DMS153 (cell line): ENCODE measurements around the gene TEX264.

Experiments
- DNase-seq: peaks from one replicate; lab custom pipeline; 2025; lab: John Stamatoyannopoulos, UW

The TEX264 gene

GRCh38 chr3:51692980-51693395 lies 21.9 kb downstream of the TEX264 start:
- no peak for DNase-seq

- DNase-seq = no peak
Measured at GRCh38 chr3:51696954-51697353, 25.9 kb downstream of the TEX264 start.

DNA sequence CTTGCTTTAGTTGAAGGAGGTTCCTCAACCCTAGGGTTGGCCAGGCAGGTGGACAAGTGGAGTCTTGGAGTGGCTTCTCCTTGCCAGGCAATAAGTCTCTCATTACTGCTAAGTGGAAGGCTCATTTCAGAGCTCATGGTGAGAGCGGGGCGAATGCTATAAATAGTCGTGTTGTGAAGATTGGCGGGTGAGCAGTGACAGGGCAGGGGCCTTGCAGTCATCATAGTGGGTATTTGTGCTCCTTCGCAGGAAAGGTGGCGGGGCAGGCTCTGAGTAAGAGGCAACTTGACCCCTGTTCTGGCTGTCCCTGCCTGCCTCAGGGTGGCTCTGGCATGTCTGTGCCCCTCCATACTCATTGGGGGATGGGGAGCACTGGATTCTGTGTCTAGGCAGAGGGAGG lies 27.2 kb downstream of the TEX264 start:
- DNase-seq = no peak

DNA sequence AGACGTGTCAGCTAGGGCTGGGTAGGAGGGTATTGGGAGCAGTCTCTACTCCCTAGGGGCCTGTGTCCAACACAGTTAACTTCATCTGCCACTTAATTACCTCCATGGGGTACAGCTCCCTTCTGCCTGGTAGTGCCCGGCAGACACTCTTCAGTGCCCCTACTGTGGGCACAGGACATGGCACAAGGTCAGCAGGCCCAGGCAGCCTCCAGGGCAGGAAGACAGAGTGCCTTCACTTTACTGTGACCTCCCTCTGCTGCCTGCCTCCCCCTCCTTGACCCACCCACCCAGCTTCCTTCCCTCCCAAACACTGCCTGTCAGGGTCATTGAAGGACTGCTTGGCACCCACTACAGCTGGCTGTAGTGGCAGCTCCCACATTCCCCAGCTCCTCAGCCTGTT lies 29.4 kb downstream of the TEX264 start:
- no peak for DNase-seq

GRCh38 chr3:51702156-51702555 lies 31.1 kb downstream of the TEX264 start:
- no peak for DNase-seq

GRCh38 chr3:51703068-51703760 lies 32.2 kb downstream of the TEX264 start:
- no peak for DNase-seq

GRCh38 chr3:51703761-51704510 lies 32.9 kb downstream of the TEX264 start:
- no peak for DNase-seq

GRCh38 chr3:51704511-51704950 lies 33.5 kb downstream of the TEX264 start:
- no peak for DNase-seq

- DNase-seq = no peak
Measured at GRCh38 chr3:51705276-51706020, 34.4 kb downstream of the TEX264 start.

DNA sequence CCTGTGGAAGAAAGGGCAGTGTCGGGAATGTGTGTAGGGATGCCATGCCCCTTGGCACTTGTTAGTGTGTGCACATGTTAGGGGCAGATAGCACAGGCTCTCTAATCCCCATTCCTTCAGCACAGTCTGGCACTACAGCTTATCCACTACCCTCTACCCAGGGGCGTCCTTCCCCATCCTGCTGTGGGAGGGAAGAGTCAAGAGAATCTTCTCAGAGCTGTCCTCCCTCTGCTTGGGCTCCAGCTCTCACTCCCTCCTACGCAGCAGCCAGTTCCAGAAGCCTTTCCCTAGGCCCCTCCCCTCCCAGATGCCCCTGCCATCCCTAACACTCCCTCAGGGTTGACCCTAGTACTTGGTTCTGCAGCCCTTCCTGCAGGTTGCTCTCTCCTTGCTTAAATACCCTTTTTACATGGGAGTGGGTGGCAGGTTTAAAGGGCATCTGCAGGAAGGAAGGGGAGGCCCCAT lies 35.0 kb downstream of the TEX264 start:
- DNase-seq = no peak

- peak; percentile 31 for DNase-seq
Measured at GRCh38 chr3:51706788-51707731, 36.0 kb downstream of the TEX264 start, which contains the start of gene GRM2. Gene GRM2, plus strand, starts transcription at chr3:51707068. Its CDS starts 1,916 bp downstream, at chr3:51708984.

- no peak for DNase-seq
Measured at GRCh38 chr3:51708216-51708845, 37.3 kb downstream of the TEX264 start.

DNA sequence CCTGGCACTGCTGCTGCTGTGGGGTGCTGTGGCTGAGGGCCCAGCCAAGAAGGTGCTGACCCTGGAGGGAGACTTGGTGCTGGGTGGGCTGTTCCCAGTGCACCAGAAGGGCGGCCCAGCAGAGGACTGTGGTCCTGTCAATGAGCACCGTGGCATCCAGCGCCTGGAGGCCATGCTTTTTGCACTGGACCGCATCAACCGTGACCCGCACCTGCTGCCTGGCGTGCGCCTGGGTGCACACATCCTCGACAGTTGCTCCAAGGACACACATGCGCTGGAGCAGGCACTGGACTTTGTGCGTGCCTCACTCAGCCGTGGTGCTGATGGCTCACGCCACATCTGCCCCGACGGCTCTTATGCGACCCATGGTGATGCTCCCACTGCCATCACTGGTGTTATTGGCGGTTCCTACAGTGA lies 38.0 kb downstream of the TEX264 start:
- DNase-seq = no peak

DNA sequence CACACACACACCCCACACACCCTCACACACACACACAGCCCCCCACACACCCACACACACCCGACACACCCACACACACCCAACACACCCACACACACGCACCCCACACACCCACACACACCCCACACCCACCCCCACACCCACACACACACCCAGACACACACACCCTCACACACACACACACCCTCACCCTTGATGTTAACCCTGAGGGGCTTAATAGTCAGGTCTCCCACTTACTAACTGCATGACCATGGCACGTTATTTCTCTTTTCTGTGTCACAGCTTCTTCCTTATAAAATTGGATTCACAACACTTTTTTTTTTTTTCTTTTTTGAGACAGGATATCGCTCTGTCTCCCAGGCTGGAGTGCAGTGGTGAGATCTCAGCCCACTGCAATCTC lies 38.6 kb downstream of the TEX264 start:
- DNase-seq = no peak

GRCh38 chr3:51710631-51711351 lies 39.7 kb downstream of the TEX264 start:
- DNase-seq = no peak

DNA sequence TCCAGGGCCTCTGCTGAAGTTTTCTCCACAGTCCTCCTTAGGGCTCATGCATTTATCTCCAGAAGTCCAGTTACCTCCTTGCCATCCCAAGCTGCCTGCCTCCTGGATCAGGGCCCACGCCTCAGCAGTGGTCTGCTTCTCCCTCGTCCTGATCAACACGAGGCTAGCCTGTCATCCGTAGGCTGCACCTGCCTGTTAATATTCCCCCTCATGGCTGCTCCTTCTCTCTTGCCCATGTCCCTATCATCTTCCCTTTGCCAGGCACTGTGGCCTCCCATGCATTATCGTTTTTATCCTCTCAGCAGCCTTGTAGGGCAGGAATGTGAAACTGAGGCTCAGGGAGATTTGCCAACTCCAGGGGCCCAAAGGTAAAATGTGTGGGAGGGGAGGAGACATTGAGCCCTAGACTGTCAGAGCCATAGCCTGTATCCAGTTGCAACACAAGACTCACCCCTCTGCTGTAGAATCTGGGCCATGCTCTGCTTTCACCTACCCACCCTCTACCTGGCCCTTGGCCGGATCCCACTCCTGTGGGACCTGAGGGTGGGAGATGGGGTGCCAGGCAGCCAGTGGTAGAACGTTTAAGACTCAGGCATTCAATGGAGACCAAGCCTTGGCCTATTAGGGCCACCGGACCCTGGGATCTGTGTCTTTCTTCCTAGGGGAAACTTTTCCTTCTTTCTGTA lies 40.4 kb downstream of the TEX264 start:
- DNase-seq = no peak

GRCh38 chr3:51712038-51712420 lies 41.0 kb downstream of the TEX264 start:
- DNase-seq = no peak

DNA sequence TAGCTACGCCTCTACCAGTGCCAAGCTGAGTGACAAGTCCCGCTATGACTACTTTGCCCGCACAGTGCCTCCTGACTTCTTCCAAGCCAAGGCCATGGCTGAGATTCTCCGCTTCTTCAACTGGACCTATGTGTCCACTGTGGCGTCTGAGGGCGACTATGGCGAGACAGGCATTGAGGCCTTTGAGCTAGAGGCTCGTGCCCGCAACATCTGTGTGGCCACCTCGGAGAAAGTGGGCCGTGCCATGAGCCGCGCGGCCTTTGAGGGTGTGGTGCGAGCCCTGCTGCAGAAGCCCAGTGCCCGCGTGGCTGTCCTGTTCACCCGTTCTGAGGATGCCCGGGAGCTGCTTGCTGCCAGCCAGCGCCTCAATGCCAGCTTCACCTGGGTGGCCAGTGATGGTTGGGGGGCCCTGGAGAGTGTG lies 41.5 kb downstream of the TEX264 start:
- no peak for DNase-seq

GRCh38 chr3:51712963-51713362 lies 41.9 kb downstream of the TEX264 start:
- no peak for DNase-seq
